SK-N-SH (cell line): ENCODE results near the gene ZNF462. TPM values are rescaled to one million over a fixed set of nuclear protein-coding genes. Genes with fewer than 3 reads are reported as not detected.

Source experiments
- CTCF ChIA-PET: fragments of 300-600, 350-600 bp; formaldehyde crosslinking; extraction: SDS; loops from one replicate; lab custom pipeline; 2021; lab: Yijun Ruan, JAX
- POLR2A ChIA-PET: fragments of 350-600 bp; sonication (Branson Sonifier 250); formaldehyde crosslinking; extraction: SDS; loops from one replicate; lab custom pipeline; 2020; ENCODE audit warnings: antibody characterized with exemption, inconsistent platforms; lab: Yijun Ruan, JAX
- DNase-seq: peaks from one replicate; pipeline ENCODE4 v3.0.0; 2012
- H2AFZ ChIP-seq: fragments of 200-600 bp; sonication (generic); 2 replicates; pipeline ENCODE4 v1.8.1; 2016; ENCODE audit warnings: antibody characterized with exemption, mild to moderate bottlenecking, low read depth
- H3F3A ChIP-seq: fragments of 200-600 bp; sonication (generic); replicated peaks from 2 replicates; pipeline ENCODE3; 2016; ENCODE audit warnings: antibody characterized with exemption, mild to moderate bottlenecking; ENCODE audit not compliant: insufficient read depth
- H3K27ac ChIP-seq, 2 experiments: fragments of 200-500 bp in 1 of 2; fragments of 200-600 bp in 1 of 2; sonication (Bioruptor generic) in 1 of 2; sonication (generic), shearing (Covaris generic) in 1 of 2; 2 replicates each; pipeline versions ENCODE4 v1.5.1 to v1.6.1; 2014 to 2016; ENCODE audit warnings: low read depth in 2 of 2, inconsistent platforms in 1 of 2, low read length in 1 of 2, mild to moderate bottlenecking in 1 of 2, mixed read lengths in 1 of 2
- H3K27me3 ChIP-seq: fragments of 200-600 bp; sonication (generic), shearing (Covaris generic); 2 replicates; pipeline ENCODE4 v1.6.1; 2016; ENCODE audit warnings: mixed run types; ENCODE audit not compliant: insufficient read depth
- H3K36me3 ChIP-seq, 2 experiments: fragments of 200-500 bp in 1 of 2; fragments of 200-600 bp in 1 of 2; sonication (Bioruptor generic) in 1 of 2; sonication (generic) in 1 of 2; replicated peaks in 1 of 2; 2 replicates each; pipeline versions ENCODE3 to v1.5.1; 2014 to 2016; ENCODE audit warnings: low read length in 1 of 2, mild to moderate bottlenecking in 1 of 2; ENCODE audit not compliant: insufficient read depth in 2 of 2, control insufficient read depth in 1 of 2
- H3K4me1 ChIP-seq, 2 experiments: fragments of 200-500 bp in 1 of 2; fragments of 200-600 bp in 1 of 2; sonication (Bioruptor generic) in 1 of 2; sonication (generic), shearing (Covaris generic) in 1 of 2; 2 replicates each; pipeline versions ENCODE4 v1.5.1 to v1.6.1; 2014 to 2016; ENCODE audit warnings: low read depth in 1 of 2, low read length in 1 of 2, mixed run types in 1 of 2; ENCODE audit not compliant: insufficient read depth in 2 of 2, control insufficient read depth in 1 of 2
- H3K4me2 ChIP-seq: fragments of 200-600 bp; sonication (generic), shearing (Covaris generic); 2 replicates; pipeline ENCODE4 v1.6.1; 2017; ENCODE audit warnings: mixed run types
- H3K4me3 ChIP-seq, 2 experiments: fragments of 200-500 bp in 1 of 2; fragments of 200-600 bp in 1 of 2; sonication (Bioruptor generic) in 1 of 2; sonication (generic), shearing (Covaris generic) in 1 of 2; 2 replicates each; pipeline versions ENCODE4 v1.5.1 to v1.8.1; 2014 to 2016; ENCODE audit warnings: low read depth in 2 of 2, inconsistent platforms in 1 of 2, low read length in 1 of 2, mild to moderate bottlenecking in 1 of 2, mixed read lengths in 1 of 2, moderate library complexity in 1 of 2
- H3K79me2 ChIP-seq: fragments of 200-600 bp; sonication (generic); 2 replicates; pipeline ENCODE4 v1.8.1; 2017; ENCODE audit warnings: mild to moderate bottlenecking; ENCODE audit not compliant: insufficient read depth
- H3K9ac ChIP-seq: fragments of 200-600 bp; sonication (generic); 2 replicates; pipeline ENCODE4 v1.6.1; 2017; ENCODE audit warnings: mixed run types
- H3K9me2 ChIP-seq: fragments of 200-600 bp; sonication (generic); 2 replicates; pipeline ENCODE4 v1.6.1; 2017; ENCODE audit warnings: mixed run types
- H3K9me3 ChIP-seq: fragments of 200-600 bp; sonication (generic); 2 replicates; pipeline ENCODE4 v1.6.1; 2017; ENCODE audit warnings: mixed run types, mild to moderate bottlenecking, moderate library complexity
- H4K20me1 ChIP-seq: fragments of 200-600 bp; sonication (generic); 2 replicates; pipeline ENCODE4 v1.6.1; 2017; ENCODE audit warnings: mild to moderate bottlenecking, mixed run types; ENCODE audit not compliant: insufficient read depth
- CHD2 ChIP-seq: fragments of 150-350 bp; IDR thresholded peaks from 2 replicates; pipeline ENCODE4 v1.6.1; 2018; ENCODE audit warnings: low read length; ENCODE audit not compliant: partially characterized antibody
- ELF1 ChIP-seq: IDR thresholded peaks from 2 replicates; pipeline ENCODE4 v1.4.0; 2012
- EP300 ChIP-seq, 2 experiments: IDR thresholded peaks; 2 replicates each; pipeline versions ENCODE4 v1.4.0 to v1.6.1; 2012; ENCODE audit warnings: borderline replicate concordance in 1 of 2, low read depth in 1 of 2, low read length in 1 of 2
- EZH2phosphoT487 ChIP-seq: fragments of 200-600 bp; sonication (generic); IDR thresholded peaks from 2 replicates; pipeline ENCODE4 v1.6.1; 2017; ENCODE audit warnings: low read depth, mixed run types, mild to moderate bottlenecking, antibody characterized with exemption, moderate library complexity, borderline replicate concordance
- FOSL2 ChIP-seq: IDR thresholded peaks from 2 replicates; pipeline ENCODE4 v1.4.0; 2012; ENCODE audit warnings: low read depth, mild to moderate bottlenecking, moderate library complexity, borderline replicate concordance
- FOXJ3 ChIP-seq: sonication (generic); formaldehyde crosslinking; IDR thresholded peaks from 2 replicates; pipeline ENCODE4 v1.5.1; 2020; ENCODE audit warnings: mild to moderate bottlenecking, missing genetic modification reagents
- GATA2 ChIP-seq: sonication (generic); formaldehyde crosslinking; IDR thresholded peaks from 2 replicates; pipeline ENCODE4 v1.5.0; 2020; ENCODE audit warnings: mild to moderate bottlenecking, missing genetic modification reagents
- JUND ChIP-seq: IDR thresholded peaks from 2 replicates; pipeline ENCODE4 v1.4.0; 2012
- MAX ChIP-seq: IDR thresholded peaks from 2 replicates; pipeline ENCODE4 v1.4.0; 2012; ENCODE audit warnings: low read depth
- MEF2A ChIP-seq: IDR thresholded peaks from 2 replicates; pipeline ENCODE4 v1.4.0; 2012; ENCODE audit warnings: low read depth, borderline replicate concordance
- MXI1 ChIP-seq: IDR thresholded peaks from 2 replicates; pipeline ENCODE4 v1.6.1; 2012; ENCODE audit warnings: mild to moderate bottlenecking, low read depth, low read length, improper control_type of control experiment
- NFIC ChIP-seq: IDR thresholded peaks from 2 replicates; pipeline ENCODE4 v1.4.0; 2012; ENCODE audit warnings: borderline replicate concordance
- NRF1 ChIP-seq: IDR thresholded peaks from 2 replicates; pipeline ENCODE4 v1.6.1; 2012; ENCODE audit warnings: low read depth, mild to moderate bottlenecking, low read length
- POLR2AphosphoS5 ChIP-seq: IDR thresholded peaks from 2 replicates; pipeline ENCODE4 v1.6.1; 2012; ENCODE audit warnings: low read depth, low read length
- RFX5 ChIP-seq: IDR thresholded peaks from 2 replicates; pipeline ENCODE4 v1.6.1; 2012; ENCODE audit warnings: mild to moderate bottlenecking, improper control_type of control experiment, low read length
- RXRA ChIP-seq: IDR thresholded peaks from 2 replicates; pipeline ENCODE4 v1.4.0; 2012; ENCODE audit warnings: low read depth, mild to moderate bottlenecking, borderline replicate concordance
- SIN3A ChIP-seq: IDR thresholded peaks from 2 replicates; pipeline ENCODE4 v1.6.1; 2012; ENCODE audit warnings: low read depth, mild to moderate bottlenecking, low read length, moderate library complexity, borderline replicate concordance
- SMC3 ChIP-seq: IDR thresholded peaks from 2 replicates; pipeline ENCODE4 v1.6.1; 2012; ENCODE audit warnings: low read depth, low read length, improper control_type of control experiment
- TAF1 ChIP-seq: IDR thresholded peaks from 2 replicates; pipeline ENCODE4 v1.6.1; 2012; ENCODE audit warnings: low read depth, mild to moderate bottlenecking, low read length, moderate library complexity, borderline replicate concordance
- TCF12 ChIP-seq: IDR thresholded peaks from 2 replicates; pipeline ENCODE4 v1.4.0; 2012
- TEAD4 ChIP-seq: IDR thresholded peaks from 2 replicates; pipeline ENCODE4 v1.4.0; 2012; ENCODE audit warnings: mild to moderate bottlenecking, borderline replicate concordance; ENCODE audit not compliant: insufficient read depth
- USF2 ChIP-seq: fragments of 150-350 bp; IDR thresholded peaks from 2 replicates; pipeline ENCODE4 v1.6.1; 2017; ENCODE audit warnings: antibody characterized with exemption, low read length, low read depth, borderline replicate concordance
- YY1 ChIP-seq: IDR thresholded peaks from 2 replicates; pipeline ENCODE4 v1.4.0; 2012; ENCODE audit warnings: low read depth, mild to moderate bottlenecking
- WGBS: methylation state at CpG from one replicate; pipeline ENCODE4 v1.1.6; 2017; ENCODE audit warnings: low lambda C conversion rate; 5-methylcytosine and 5-hydroxymethylcytosine counted together
- polyA plus RNA-seq, 3 experiments: library from polyadenylated mRNA; depleted of rRNA; stranded (reverse); fragments of >200 nt; gene quantifications; 2 replicates each; pipeline ENCODE4 v1.2.3, GENCODE V29; 2012
- TF ChIP-seq, protein P1 (sequence below): fragments of 200-600 bp; sonication (generic); IDR thresholded peaks from 2 replicates; pipeline ENCODE4 v1.6.1; 2017; ENCODE audit warnings: antibody characterized with exemption, mild to moderate bottlenecking, moderate library complexity
- TF ChIP-seq, protein P2 (sequence below): IDR thresholded peaks from 2 replicates; pipeline ENCODE4 v1.4.0; 2012; ENCODE audit warnings: low read depth, borderline replicate concordance
- TF ChIP-seq, protein P3 (sequence below): IDR thresholded peaks from 2 replicates; pipeline ENCODE4 v1.6.1; 2012; ENCODE audit warnings: mild to moderate bottlenecking, low read depth, low read length, moderate library complexity

The ZNF462 gene
- polyA plus RNA-seq, 1 of the 3 experiments (the other 2 are of a cell fraction): 5.2 TPM

GRCh38 chr9:106892632-106893031 is 29.7 kb downstream of the ZNF462 start:
- H4K20me1 ChIP-seq: no peaks in the 10 kb centered on the region
- WGBS: 12% methylated on average over 4 of the region's 4 CpGs
- POLR2A ChIA-PET: no interaction called here
- TF ChIP-seq POLR2AphosphoS5 (no peak; the same call in 1 of the 2 replicates), NFIC (peak; percentile 49; the same call in 1 of the 2 replicates), MXI1 (no peak), GATA2 (CRISPR knock-in tag) (no peak), JUND (peak; percentile 98), EZH2phosphoT487 (no peak), FOSL2 (peak; percentile 93), TAF1 (no peak), SIN3A (peak; percentile 74; the same call in 1 of the 2 replicates), TEAD4 (peak; percentile 97), RFX5 (no peak), RXRA (peak; percentile 67), TCF12 (peak; percentile 88), SMC3 (no peak), EP300 (IDR thresholded peaks at IDR 0.05; ENCODE audit: borderline replicate concordance in 1 of 2, low read depth in 1 of 2, low read length in 1 of 2) (peak; percentile 27 to 78; a peak in 2 of 4 replicates), YY1 (peak; percentile 14; the same call in 1 of the 2 replicates), MEF2A (0 out of 2 replicates have a peak, but pooled peaks have one; percentile 20), ELF1 (no peak), NRF1 (no peak), MAX (peak; percentile 55; the same call in 1 of the 2 replicates), CHD2 (no peak), USF2 (no peak), FOXJ3 (CRISPR knock-in tag) (no peak)
- TF ChIP-seq, protein P1, sequence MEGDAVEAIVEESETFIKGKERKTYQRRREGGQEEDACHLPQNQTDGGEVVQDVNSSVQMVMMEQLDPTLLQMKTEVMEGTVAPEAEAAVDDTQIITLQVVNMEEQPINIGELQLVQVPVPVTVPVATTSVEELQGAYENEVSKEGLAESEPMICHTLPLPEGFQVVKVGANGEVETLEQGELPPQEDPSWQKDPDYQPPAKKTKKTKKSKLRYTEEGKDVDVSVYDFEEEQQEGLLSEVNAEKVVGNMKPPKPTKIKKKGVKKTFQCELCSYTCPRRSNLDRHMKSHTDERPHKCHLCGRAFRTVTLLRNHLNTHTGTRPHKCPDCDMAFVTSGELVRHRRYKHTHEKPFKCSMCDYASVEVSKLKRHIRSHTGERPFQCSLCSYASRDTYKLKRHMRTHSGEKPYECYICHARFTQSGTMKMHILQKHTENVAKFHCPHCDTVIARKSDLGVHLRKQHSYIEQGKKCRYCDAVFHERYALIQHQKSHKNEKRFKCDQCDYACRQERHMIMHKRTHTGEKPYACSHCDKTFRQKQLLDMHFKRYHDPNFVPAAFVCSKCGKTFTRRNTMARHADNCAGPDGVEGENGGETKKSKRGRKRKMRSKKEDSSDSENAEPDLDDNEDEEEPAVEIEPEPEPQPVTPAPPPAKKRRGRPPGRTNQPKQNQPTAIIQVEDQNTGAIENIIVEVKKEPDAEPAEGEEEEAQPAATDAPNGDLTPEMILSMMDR: no peak
- TF ChIP-seq, protein P2, sequence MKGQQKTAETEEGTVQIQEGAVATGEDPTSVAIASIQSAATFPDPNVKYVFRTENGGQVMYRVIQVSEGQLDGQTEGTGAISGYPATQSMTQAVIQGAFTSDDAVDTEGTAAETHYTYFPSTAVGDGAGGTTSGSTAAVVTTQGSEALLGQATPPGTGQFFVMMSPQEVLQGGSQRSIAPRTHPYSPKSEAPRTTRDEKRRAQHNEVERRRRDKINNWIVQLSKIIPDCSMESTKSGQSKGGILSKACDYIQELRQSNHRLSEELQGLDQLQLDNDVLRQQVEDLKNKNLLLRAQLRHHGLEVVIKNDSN: 0 out of 2 replicates have a peak, but pooled peaks have one; percentile 11
- TF ChIP-seq, protein P3, sequence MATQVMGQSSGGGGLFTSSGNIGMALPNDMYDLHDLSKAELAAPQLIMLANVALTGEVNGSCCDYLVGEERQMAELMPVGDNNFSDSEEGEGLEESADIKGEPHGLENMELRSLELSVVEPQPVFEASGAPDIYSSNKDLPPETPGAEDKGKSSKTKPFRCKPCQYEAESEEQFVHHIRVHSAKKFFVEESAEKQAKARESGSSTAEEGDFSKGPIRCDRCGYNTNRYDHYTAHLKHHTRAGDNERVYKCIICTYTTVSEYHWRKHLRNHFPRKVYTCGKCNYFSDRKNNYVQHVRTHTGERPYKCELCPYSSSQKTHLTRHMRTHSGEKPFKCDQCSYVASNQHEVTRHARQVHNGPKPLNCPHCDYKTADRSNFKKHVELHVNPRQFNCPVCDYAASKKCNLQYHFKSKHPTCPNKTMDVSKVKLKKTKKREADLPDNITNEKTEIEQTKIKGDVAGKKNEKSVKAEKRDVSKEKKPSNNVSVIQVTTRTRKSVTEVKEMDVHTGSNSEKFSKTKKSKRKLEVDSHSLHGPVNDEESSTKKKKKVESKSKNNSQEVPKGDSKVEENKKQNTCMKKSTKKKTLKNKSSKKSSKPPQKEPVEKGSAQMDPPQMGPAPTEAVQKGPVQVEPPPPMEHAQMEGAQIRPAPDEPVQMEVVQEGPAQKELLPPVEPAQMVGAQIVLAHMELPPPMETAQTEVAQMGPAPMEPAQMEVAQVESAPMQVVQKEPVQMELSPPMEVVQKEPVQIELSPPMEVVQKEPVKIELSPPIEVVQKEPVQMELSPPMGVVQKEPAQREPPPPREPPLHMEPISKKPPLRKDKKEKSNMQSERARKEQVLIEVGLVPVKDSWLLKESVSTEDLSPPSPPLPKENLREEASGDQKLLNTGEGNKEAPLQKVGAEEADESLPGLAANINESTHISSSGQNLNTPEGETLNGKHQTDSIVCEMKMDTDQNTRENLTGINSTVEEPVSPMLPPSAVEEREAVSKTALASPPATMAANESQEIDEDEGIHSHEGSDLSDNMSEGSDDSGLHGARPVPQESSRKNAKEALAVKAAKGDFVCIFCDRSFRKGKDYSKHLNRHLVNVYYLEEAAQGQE: no peak

More at GRCh38 chr9:106892632-106893031, 29.7 kb downstream of the ZNF462 start:
- Histone ChIP-seq H3K4me1 (peaks cover 15 to 29% of the 10 kb centered on the region in 2 experiments), H3K9ac (peak overlapping the region; percentile 41; the same call in 1 of the 2 replicates), H3K4me3 (peak overlapping the region in 1 of 2 experiments; percentile 6; a peak in 1 of 4 replicates), H3K4me2 (peak overlapping the region; percentile 69), H3K9me2 (no peaks in the 10 kb centered on the region), H3K9me3 (no peaks in the 10 kb centered on the region), H3K27ac (peak overlapping the region; percentile 77 to 95), H2AFZ (no peak overlapping the region), H3K79me2 (peaks cover 63% of the 10 kb centered on the region), H3F3A (peaks cover 26% of the 10 kb centered on the region), H3K27me3 (no peaks in the 10 kb centered on the region), H3K36me3 (no peaks in the 10 kb centered on the region)
- peak; percentile 48 for DNase-seq
- CTCF ChIA-PET: interaction anchor here (0.9 to 1.2 kb wide), 2 partner anchors 13 to 31 kb away, joined by 3 read pairs; no protein-coding TSS in a partner anchor
